Astrocyte of the spinal cord (primary cell): ENCODE results near the gene DMXL1.
"Not testable (repeated sequence)": the region's sequence is repeated elsewhere in the genome, so short reads cannot be mapped to it uniquely, and the experiment has no call there.

ENCODE experiments used
- DNase-seq: peaks from one replicate; pipeline ENCODE4 v3.0.0; 2011; ENCODE audit warnings: low read depth, low spot score
- H3K4me3 ChIP-seq: 2 replicates; pipeline ENCODE4 v1.5.1; 2011; ENCODE audit warnings: low read depth, mild to moderate bottlenecking, low read length, moderate library complexity
- in situ Hi-C: cut with HindIII; loops from 2 replicates; pipeline ENCODE4 v1.10.0; 2017; ENCODE audit warnings: low sequenced_read_pairs
- TF ChIP-seq, protein P1 (sequence below): IDR thresholded peaks from 2 replicates; pipeline ENCODE4 v1.5.1; 2012; ENCODE audit warnings: low read depth, mild to moderate bottlenecking, low read length, inconsistent platforms

The DMXL1 gene

DNA sequence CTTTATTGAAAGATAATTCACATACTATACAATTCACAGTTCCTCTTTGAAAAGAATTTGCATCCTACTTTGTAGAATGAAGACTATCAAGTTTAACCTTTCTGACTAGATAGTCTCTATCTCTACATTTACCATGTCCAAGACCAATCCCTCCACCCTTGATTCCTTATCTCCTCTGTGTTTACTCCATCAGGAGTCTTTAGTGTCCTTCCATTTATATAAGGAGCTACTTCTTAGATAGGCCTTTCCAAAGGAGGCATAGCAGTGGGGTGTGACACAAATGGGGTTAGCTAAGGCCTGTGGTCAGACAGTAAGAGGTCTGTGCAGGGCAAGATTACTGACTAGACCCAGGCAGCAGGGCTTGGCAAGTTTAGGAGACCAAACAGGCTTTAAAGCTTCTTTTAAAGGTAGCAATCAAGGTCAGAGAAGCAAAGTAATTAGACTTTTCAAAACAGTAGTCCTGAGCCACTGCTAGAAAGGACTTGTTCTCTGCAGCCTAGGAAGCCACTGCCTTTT lies 11.1 kb upstream of the DMXL1 start:
- DNase-seq: no peak
- TF ChIP-seq, protein P1, sequence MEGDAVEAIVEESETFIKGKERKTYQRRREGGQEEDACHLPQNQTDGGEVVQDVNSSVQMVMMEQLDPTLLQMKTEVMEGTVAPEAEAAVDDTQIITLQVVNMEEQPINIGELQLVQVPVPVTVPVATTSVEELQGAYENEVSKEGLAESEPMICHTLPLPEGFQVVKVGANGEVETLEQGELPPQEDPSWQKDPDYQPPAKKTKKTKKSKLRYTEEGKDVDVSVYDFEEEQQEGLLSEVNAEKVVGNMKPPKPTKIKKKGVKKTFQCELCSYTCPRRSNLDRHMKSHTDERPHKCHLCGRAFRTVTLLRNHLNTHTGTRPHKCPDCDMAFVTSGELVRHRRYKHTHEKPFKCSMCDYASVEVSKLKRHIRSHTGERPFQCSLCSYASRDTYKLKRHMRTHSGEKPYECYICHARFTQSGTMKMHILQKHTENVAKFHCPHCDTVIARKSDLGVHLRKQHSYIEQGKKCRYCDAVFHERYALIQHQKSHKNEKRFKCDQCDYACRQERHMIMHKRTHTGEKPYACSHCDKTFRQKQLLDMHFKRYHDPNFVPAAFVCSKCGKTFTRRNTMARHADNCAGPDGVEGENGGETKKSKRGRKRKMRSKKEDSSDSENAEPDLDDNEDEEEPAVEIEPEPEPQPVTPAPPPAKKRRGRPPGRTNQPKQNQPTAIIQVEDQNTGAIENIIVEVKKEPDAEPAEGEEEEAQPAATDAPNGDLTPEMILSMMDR: no peak
- in situ Hi-C loops: no loop called here
- H3K4me3 ChIP-seq: no peak overlapping the region

DNA sequence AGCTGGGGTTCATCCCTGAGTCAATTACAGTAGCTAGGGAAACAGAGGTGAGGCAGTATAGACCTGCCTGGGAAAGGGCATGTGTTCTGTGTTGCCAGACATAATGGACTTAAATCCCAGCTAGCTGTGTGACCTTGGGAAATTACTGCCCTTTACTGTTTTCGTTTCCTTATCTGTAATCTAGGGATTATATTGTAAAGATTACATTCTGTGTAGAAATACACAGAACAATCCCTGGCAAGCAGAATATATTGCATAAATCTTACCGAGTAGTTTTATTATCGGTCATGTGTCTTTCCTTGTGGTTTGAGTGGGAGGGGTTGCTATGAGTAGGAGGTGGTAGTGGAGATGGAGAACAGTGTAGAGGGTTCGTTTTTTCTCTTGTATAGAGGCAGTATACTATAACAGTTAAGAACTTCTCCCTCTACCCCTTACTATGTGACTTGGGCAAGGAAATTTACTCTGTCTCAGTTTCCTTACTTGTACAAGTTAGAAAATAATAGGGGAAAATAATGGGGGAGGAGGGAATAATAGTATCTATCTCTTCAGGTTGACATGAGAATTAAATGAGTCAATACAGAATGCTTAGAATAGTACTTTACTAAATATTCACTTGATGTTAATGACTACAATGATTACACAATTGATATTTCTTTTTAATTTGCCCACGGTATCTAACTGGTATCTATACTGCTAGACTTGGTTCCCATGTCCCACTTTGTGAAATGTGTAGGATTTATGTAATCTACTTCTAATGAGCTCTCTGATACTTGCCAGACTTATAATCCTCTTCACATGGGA lies 7.1 kb upstream of the DMXL1 start:
- TF ChIP-seq, protein P1: no peak
- in situ Hi-C loops: no loop called here
- no peak overlapping the region for H3K4me3 ChIP-seq
- DNase-seq: no peak

DNA sequence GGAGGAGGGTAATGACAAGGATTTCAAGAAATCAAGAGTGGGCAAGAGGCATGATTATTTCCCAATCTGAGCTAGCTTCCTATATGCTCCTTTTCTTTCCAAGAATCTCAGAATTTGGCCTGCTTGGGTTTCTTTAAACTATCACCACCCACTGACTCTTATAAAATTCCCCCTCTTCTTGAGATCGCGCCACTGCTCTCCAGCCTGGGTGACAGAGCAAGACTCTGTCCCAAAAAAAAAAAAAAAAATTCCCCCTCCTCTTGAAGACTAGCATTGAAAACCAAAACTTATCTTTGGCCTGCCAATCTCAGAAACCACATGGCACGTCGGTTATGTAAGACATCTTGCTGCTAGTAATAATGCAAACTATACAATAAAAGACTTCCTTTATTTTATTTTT lies 3.4 kb upstream of the DMXL1 start:
- no peak overlapping the region for H3K4me3 ChIP-seq
- TF ChIP-seq, protein P1: no peak
- in situ Hi-C loops: no loop called here
- DNase-seq: no peak

GRCh38 chr5:119070578-119070827 lies 384 bp upstream of the DMXL1 start:
- peak overlapping the region; percentile 90 for H3K4me3 ChIP-seq
- DNase-seq: no peak
- TF ChIP-seq, protein P1: no peak
- in situ Hi-C loops: no loop called here

DNA sequence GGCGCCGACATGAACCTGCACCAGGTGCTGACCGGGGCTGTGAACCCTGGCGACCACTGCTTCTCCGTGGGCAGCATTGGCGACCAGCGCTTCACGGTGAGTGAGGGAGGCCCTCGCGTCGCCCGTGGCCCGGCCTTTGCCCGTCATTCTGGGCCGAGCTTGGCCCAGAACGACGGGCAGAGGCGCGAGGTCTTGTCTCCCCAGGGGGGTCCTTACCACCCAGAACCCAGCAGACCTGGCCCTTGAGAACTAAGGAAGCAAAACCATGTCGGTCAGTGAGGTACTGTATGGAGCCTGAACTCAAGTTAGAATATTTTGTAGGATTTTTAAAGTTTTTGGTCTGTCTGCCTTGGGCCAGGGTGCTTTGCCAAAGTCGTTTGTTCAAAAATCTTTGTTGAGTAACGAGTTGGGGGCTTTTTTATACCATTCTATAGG lies 691 bp downstream of the DMXL1 start:
- TF ChIP-seq, protein P1: no peak
- no peak for DNase-seq
- peak overlapping the region; percentile 90 for H3K4me3 ChIP-seq
- in situ Hi-C loops: no loop called here

GRCh38 chr5:119072496-119072895 lies 1.6 kb downstream of the DMXL1 start:
- in situ Hi-C loops: no loop called here
- TF ChIP-seq, protein P1: no peak
- no peak overlapping the region for H3K4me3 ChIP-seq
- DNase-seq: no peak

DNA sequence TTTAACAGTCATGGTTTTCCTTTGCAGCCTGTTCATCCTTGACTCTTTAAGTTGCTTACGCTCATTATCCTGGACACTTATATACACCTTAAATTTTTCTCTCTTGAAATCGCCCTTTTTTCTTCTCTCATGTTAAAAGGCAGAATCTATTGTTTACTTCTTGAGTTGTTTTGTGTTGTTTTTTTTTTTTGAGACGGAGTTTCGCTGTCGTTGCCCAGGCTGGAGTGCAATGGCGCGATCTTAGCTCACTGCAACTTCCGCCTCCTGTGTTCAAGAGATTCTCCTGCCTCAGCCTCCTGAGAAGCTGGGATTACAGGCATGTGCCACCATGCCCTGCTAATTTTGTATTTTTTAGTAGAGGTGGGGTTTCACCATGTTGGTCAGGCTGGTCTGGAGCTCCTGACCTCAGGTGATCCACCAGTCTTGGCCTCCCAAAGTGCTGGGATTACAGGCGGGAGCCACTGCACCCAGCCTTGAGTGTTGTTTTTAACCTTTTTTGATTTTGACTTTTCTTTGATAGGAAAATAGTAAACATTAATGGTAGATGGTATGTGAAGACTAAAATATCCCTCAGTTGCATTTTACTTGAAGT lies 3.0 kb downstream of the DMXL1 start:
- in situ Hi-C loops, H3K4me3 ChIP-seq: not testable (repeated sequence)

More for the DNA sequence above, 3.0 kb downstream of the DMXL1 start:
- DNase-seq: not testable (repeated sequence)
